Lower leg skin (tissue), 3 donors: ENCODE results near the gene MEGF6.

Source experiments
- CTCF ChIP-seq, 3 donors: fragments of 450-650 bp; IDR thresholded peaks; one replicate each; pipeline ENCODE4 v1.5.1; 2016; ENCODE audit warnings: antibody characterized with exemption in 3 of 3, mild to moderate bottlenecking in 3 of 3, moderate library complexity in 2 of 3
- POLR2A ChIP-seq, 2 donors: fragments of 450-650 bp; IDR thresholded peaks; one replicate each; pipeline ENCODE4 v1.6.1; 2016 to 2017; ENCODE audit warnings: antibody characterized with exemption in 2 of 2, mild to moderate bottlenecking in 1 of 2, moderate library complexity in 1 of 2

DNA sequence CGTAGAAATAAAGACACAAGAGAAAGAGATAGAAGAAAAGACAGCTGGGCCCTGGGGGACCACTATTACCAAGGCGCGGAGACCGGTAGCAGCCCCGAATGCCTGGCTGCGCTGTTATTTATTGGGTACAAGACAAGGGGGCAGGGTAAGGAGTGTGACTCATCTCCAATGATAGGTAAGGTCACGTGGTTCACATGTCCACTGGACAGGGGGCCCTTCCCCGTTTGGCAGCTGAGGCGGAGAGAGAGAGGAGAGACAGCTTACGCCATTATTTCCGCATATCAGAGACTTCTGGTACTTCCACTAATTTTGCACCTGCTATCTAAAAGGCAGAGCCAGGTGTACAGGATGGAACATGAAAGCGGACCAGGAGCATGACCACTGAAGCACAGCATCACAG, 9.4 kb upstream of the MEGF6 start:
- TF ChIP-seq CTCF (IDR thresholded peaks at IDR 0.05): no peak
- TF ChIP-seq POLR2A (IDR thresholded peaks at IDR 0.05): no peak
